ENCODE results near the gene PYY.

The PYY gene

DNA sequence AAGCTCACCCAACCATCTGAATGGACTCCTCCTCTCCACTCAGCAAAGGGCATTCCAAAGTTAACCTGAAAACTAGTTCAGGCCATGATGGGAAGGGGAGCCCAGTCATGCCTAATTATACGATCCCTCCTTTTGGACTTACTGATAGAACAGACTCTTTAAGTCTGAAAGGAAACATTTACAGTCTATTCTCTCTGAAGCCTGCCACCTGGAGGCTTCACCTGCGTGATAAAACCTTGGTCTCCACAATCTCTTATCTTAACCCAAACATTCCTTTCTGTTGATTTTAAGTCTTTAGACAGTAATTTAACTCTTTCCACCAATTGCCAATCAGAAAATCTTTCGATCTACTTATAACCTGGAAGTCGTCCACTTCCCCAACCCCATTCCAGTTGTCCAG, 37.4 kb downstream of the PYY start:
- no peak for DNase-seq (ENCODE audit: low read depth in 2 of 2, low spot score in 1 of 2)

- no peak for DNase-seq (ENCODE audit: low read depth in 2 of 2, low spot score in 1 of 2)
These were observed 38.2 kb downstream of the PYY start for GRCh38 chr17:43915559-43915958.

DNA sequence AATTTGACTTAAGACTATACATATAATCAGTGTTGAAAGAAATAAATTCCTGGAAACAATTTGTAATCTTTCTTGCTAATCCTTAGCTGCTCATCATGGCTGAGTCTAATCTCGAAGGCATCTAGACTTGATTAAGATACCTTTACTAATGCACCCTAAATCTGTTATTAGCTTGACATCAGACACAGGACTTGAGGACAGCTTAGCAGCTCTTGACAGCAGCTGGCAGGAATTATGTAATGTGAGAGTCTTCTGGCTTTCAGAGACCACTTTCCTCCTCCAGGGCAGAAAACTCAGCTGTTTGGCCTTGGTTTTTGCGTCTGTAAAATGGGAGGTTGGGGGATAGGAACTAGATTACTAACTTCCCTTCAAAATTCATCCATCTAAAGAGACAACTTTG, 39.3 kb downstream of the PYY start:
- no peak for DNase-seq (ENCODE audit: low read depth in 2 of 2, low spot score in 1 of 2)

DNA sequence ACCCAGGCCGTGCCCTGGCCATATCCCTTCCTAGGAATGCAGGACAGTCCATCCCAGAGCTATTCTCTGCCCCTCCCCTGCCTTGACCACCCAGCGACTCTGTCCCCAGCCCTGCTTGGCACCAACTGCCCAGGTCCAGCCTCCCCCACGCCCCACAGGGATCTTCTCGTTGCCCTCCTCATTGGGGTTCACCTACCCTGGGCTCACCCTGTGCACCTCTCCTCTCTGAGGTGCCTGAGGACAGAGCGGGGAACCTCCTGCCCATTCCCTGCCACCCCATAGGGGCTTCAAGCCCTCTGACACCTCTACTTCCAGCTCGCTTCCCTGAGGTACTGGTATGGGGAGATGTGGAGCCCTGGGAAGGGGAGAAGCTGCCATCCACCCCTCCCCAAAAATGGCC, 40.2 kb downstream of the PYY start:
- DNase-seq (ENCODE audit: low read depth in 2 of 2, low spot score in 1 of 2): no peak

GRCh38 chr17:43912635-43913304, 41.0 kb downstream of the PYY start:
- DNase-seq (ENCODE audit: low read depth in 2 of 2, low spot score in 1 of 2): no peak

DNA sequence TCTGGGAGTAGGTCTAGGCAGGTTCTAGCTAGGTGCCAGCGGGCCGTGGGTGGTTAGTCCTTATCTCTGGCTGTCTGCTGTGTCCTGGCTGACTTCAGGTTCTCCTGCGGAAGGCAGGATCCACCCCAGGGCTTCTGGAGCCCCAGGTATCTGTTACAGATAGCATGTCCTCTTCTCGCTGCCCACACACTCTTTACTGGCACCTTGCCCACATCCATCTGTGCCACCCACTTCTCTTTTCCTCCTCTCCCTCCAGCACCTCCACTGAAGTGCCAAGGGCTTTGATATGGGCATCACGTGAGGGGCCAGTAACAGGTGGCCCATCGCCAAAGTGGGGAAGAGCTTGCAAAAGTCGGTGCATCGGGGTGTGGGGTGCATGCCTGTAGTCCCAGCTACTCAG, 41.8 kb downstream of the PYY start:
- no peak for DNase-seq (ENCODE audit: low read depth in 2 of 2, low spot score in 1 of 2)

GRCh38 chr17:43909537-43910231, 44.1 kb downstream of the PYY start:
- no peak for DNase-seq (ENCODE audit: low read depth in 2 of 2, low spot score in 1 of 2)

- DNase-seq (ENCODE audit: low read depth in 2 of 2, low spot score in 1 of 2): no peak
These were observed 45.6 kb downstream of the PYY start for GRCh38 chr17:43907998-43908721.

DNA sequence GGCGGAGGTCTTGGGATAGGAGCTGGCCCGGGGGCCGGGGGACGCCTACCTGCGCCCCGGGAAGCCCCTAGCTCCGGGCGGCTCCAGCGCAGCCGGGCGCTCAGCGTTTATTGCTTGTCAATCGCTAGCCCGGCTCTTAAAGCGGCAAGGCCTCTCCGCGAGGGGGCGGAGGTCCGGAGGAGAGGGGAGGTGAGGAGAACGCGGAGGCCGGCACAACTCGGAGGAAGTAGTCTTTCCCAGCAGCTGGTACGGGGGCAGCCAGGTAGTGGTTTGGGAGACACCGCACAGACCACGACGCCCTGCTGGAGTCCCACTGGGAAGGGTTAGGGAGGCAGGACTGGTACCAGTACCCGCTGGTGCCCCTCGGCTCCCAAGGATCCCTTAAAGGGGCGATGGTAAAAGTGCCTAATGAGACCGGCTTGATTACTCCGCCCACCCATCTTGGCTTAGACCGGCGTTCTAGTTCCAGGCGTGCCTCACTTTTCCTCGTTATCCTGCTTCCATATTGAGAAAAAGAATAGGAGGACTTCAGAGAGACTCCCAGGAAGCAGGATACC, 46.2 kb downstream of the PYY start, which contains the start of gene MPP2:
MPP2 (minus strand) TSS at position 112 of the 557 bp plus-strand sequence. CDS start 3,076 bp downstream, outside the sequence.
- no peak for DNase-seq (ENCODE audit: low read depth in 2 of 2, low spot score in 1 of 2)

DNA sequence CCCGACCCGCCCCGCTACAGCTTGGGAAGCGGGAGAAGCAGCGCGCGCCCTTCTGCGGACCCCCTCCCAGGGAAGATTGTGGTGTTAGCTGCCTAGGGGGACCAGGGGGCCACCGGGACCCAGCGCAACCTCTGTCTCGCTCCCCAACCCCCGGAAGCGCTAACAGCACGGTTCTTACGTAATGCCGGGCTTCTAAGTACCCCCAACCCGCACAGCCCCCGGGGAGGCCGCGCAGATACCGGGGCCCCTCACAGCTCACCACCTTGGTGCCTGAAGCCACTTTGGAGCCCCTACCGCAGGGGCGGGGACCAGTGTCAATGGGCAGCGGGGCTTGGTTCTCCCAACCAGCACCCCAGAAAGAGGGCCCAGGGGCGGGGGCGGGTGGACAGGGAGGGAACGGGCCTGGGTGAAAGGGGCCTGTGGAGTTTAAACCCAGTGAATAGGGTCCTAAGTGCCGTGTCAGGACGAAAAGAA, 46.8 kb downstream of the PYY start:
- no peak for DNase-seq (ENCODE audit: low read depth in 2 of 2, low spot score in 1 of 2)

DNA sequence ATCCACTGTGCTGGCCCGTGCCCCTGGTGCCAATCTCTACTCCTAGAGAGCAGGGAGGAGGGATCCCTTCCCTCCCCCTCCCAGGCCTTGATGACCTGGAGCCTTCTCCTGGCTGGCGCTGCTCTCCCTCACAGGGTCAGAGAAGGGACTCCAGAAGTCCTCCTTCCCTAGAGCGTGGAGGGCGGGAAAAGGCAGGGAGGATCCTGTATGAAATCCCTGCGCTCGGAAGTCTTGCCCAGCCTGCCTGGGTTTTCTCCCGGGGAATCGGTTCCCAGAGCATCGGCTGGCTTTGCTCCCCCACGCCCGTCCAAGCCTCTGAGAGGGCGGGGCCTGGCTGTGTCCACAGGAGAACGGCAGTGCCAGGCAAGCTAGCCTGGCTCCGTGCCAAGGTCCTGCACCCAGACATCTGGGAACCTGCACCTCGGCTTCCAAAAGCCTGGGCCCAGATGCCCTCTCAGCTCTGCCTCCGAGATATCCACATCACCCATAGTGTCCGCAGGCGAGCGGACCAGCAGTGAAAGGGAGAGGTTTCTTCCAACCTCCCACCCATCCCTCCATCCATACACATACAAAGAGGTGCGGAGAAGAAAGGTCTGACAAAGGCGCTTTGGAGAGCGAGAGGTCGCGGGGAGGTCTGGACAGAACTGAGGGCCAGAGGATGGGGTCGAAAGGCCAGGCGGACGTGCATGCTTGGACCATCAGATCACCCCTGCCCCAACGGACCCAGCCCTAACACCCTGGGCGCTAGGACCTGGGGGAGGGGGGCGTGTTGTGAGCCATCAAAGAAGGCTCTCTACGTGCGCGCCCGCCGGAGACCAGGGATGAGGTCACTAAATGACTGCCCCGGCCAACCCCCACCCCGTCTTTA, 47.5 kb downstream of the PYY start:
- DNase-seq (ENCODE audit: low read depth in 2 of 2, low spot score in 1 of 2): no peak

DNA sequence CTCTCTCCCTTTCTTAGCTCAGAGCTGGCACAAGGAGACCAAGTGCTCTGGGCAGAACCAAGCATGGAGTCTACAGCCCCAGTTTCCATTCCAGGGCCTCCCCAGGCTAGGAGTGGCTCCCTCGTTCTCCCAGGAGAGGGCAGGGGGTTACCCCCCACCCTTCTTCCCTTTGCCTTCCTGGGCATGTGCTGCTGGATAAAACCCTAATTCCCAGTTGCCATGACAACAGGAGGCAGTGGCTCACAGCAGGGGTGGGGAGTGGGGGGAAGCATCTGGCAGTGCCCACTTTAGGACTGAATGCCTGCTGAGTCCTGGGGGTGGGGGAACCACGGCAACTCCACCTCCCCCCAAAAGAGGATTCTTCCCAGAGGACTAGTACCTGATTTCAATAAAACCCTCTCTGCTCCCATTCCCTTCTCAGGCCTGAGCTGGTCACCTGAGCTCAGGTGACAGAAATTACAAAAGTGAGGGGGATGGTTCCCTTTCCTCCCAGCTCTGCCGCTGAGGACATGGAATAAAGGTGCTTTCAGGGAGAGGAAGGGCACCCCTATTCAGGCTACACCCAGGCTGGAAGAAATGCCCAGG, 48.2 kb downstream of the PYY start:
- no peak for DNase-seq (ENCODE audit: low read depth in 2 of 2, low spot score in 1 of 2)
